CD14-positive monocyte (primary cell): Measurements from ENCODE around the gene CDKN2C. TPM values are rescaled to one million over a fixed set of nuclear protein-coding genes. Genes with fewer than 3 reads are reported as not detected.

ENCODE experiments used
- DNase-seq, 3 donors: peaks; one replicate each; pipeline ENCODE4 v3.0.0-alpha.2; 2011 to 2022
- H2AFZ ChIP-seq: 2 replicates; pipeline ENCODE4 v1.6.0; 2012; ENCODE audit warnings: mild to moderate bottlenecking, low read depth, low read length, inconsistent platforms; ENCODE audit not compliant: insufficient read depth, poor library complexity, severe bottlenecking
- H3K27ac ChIP-seq, 2 donors: 1 replicate in 1 of 2; 2 replicates in 1 of 2; pipeline ENCODE4 v1.5.1; 2012 to 2013; ENCODE audit warnings: low read length in 2 of 2, control low read depth in 1 of 2, inconsistent platforms in 1 of 2, low read depth in 1 of 2, mild to moderate bottlenecking in 1 of 2
- H3K27me3 ChIP-seq, 2 donors: one replicate each; pipeline versions ENCODE4 v1.6.0 to v1.6.1; 2011 to 2013; ENCODE audit warnings: low read length in 2 of 2; ENCODE audit not compliant: control insufficient read depth in 2 of 2, insufficient read depth in 2 of 2
- H3K36me3 ChIP-seq, 2 donors: replicated peaks in 1 of 2; 1 replicate in 1 of 2; 2 replicates in 1 of 2; pipeline versions ENCODE4 v1.5.1 to v1.6.1; 2012 to 2013; ENCODE audit warnings: low read length in 2 of 2, control low read depth in 1 of 2, inconsistent platforms in 1 of 2, mild to moderate bottlenecking in 1 of 2; ENCODE audit not compliant: insufficient read depth in 2 of 2, control insufficient read depth in 1 of 2
- H3K4me1 ChIP-seq, 2 donors: 1 replicate in 1 of 2; 2 replicates in 1 of 2; pipeline versions ENCODE4 v1.5.1 to v1.6.1; 2012 to 2013; ENCODE audit warnings: low read length in 2 of 2, control low read depth in 1 of 2, inconsistent platforms in 1 of 2, mild to moderate bottlenecking in 1 of 2, moderate library complexity in 1 of 2; ENCODE audit not compliant: insufficient read depth in 2 of 2, control insufficient read depth in 1 of 2
- H3K4me2 ChIP-seq: replicated peaks from 2 replicates; pipeline ENCODE3; 2012; ENCODE audit warnings: low read length, moderate library complexity, mild to moderate bottlenecking; ENCODE audit not compliant: poor library complexity, severe bottlenecking; ENCODE audit errors: extremely low read depth
- H3K4me3 ChIP-seq, 3 experiments: fragments of 200-600 bp in 1 of 3; sonication (generic) in 1 of 3; replicated peaks in 1 of 3; 1 replicate in 2 of 3; 2 replicates in 1 of 3; pipeline ENCODE4 v1.5.1; 2011 to 2013; ENCODE audit warnings: low read length in 3 of 3, mild to moderate bottlenecking in 3 of 3, control low read depth in 2 of 3, low read depth in 2 of 3, inconsistent platforms in 1 of 3, moderate library complexity in 1 of 3
- H3K79me2 ChIP-seq: 2 replicates; pipeline ENCODE4 v1.6.0; 2012; ENCODE audit warnings: mild to moderate bottlenecking, control low read depth, inconsistent platforms, low read length, moderate library complexity; ENCODE audit not compliant: insufficient read depth
- H3K9ac ChIP-seq: 2 replicates; pipeline ENCODE4 v1.6.0; 2017; ENCODE audit warnings: low read length, mild to moderate bottlenecking; ENCODE audit not compliant: insufficient read depth, poor library complexity, severe bottlenecking
- H3K9me3 ChIP-seq, 2 donors: replicated peaks in 1 of 2; 1 replicate in 1 of 2; 2 replicates in 1 of 2; pipeline versions ENCODE4 v1.5.1 to v1.6.1; 2012 to 2013; ENCODE audit warnings: low read length in 2 of 2, control low read depth in 1 of 2; ENCODE audit not compliant: control insufficient read depth in 1 of 2, insufficient read depth in 1 of 2
- H4K20me1 ChIP-seq: 2 replicates; pipeline ENCODE4 v1.6.0; 2012; ENCODE audit warnings: mild to moderate bottlenecking, low read length, control low read depth, moderate library complexity; ENCODE audit not compliant: insufficient read depth
- H3K27ac Mint-ChIP-seq, 7 donors: one replicate each; pipeline ENCODE4 v1.8.0; 2020; ENCODE audit warnings: mild to moderate bottlenecking in 7 of 7, mixed read lengths in 7 of 7, moderate library complexity in 6 of 7, inconsistent platforms in 2 of 7
- H3K27me3 Mint-ChIP-seq, 3 donors: one replicate each; pipeline ENCODE4 v1.8.0; 2021 to 2022; ENCODE audit warnings: low read depth in 3 of 3, mild to moderate bottlenecking in 3 of 3, mixed read lengths in 3 of 3, moderate library complexity in 3 of 3, inconsistent platforms in 1 of 3
- H3K36me3 Mint-ChIP-seq, 2 donors: one replicate each; pipeline ENCODE4 v1.8.0; 2020; ENCODE audit warnings: mixed read lengths in 2 of 2, inconsistent platforms in 1 of 2, mild to moderate bottlenecking in 1 of 2
- H3K4me1 Mint-ChIP-seq: one replicate; pipeline ENCODE4 v1.8.0; 2020; ENCODE audit warnings: mild to moderate bottlenecking, mixed read lengths
- H3K4me3 Mint-ChIP-seq, 2 donors: one replicate each; pipeline ENCODE4 v1.8.0; 2020; ENCODE audit warnings: mild to moderate bottlenecking in 2 of 2, mixed read lengths in 2 of 2, moderate library complexity in 1 of 2
- H3K9me3 Mint-ChIP-seq, 7 donors: one replicate each; pipeline ENCODE4 v1.8.0; 2020 to 2022; ENCODE audit warnings: mixed read lengths in 7 of 7, mild to moderate bottlenecking in 6 of 7, moderate library complexity in 6 of 7, inconsistent platforms in 2 of 7
- CTCF ChIP-seq: fragments of 200-600 bp; IDR thresholded peaks from one replicate; pipeline ENCODE4 v1.8.0; 2022; ENCODE audit warnings: antibody characterized with exemption, mild to moderate bottlenecking
- WGBS: methylation state at CpG from one replicate; pipeline ENCODE4 v1.1.5; 2013; ENCODE audit warnings: missing lambda C conversion rate; ENCODE audit not compliant: insufficient coverage; 5-methylcytosine and 5-hydroxymethylcytosine counted together
- intact Hi-C, 2 donors: fragments of 100-400 bp; cut with micrococcal nuclease; formaldehyde crosslinking; loops; one replicate each; pipeline versions ENCODE4 v1.15.0 to v1.15.1; 2023
- polyA plus RNA-seq, 3 donors: library from polyadenylated mRNA; depleted of rRNA in 1 of 3; unstranded in 2 of 3; stranded (reverse) in 1 of 3; fragments of 300-500 nt in 2 of 3; fragments of >200 nt in 1 of 3; fragmentation: Illumina TruSeq in 2 of 3; gene quantifications; 1 replicate in 2 of 3; 2 replicates in 1 of 3; pipeline ENCODE4 v1.2.3, GENCODE V29; 2012 to 2021

Gene CDKN2C
- polyA plus RNA-seq, 3 donors: 5.3 to 9.9 (median 7.4) TPM

GRCh38 chr1:51000160-51000559 is 30.1 kb downstream of the CDKN2C start:
- Histone ChIP-seq H3K9me3 (no peaks in the 10 kb centered on the region), H3K4me3 (no peak overlapping the region), H3K27me3 (peaks cover 0 to 6% of the 10 kb centered on the region in 2 donors), H4K20me1 (no peaks in the 10 kb centered on the region), H3K9ac (no peak overlapping the region), H3K4me1 (peaks cover 5 to 6% of the 10 kb centered on the region in 2 donors), H3K79me2 (no peaks in the 10 kb centered on the region), H3K4me2 (no peak overlapping the region), H3K27ac (no peak overlapping the region), H2AFZ (no peak overlapping the region), H3K36me3 (no peaks in the 10 kb centered on the region)
- Mint-ChIP-seq H3K4me1 (peaks cover 8% of the 10 kb centered on the region), H3K4me3 (no peak overlapping the region), H3K27ac (no peak overlapping the region), H3K9me3 (peaks cover 0 to 8% (median 2%) of the 10 kb centered on the region in 7 donors), H3K27me3 (peaks cover 19 to 21% (median 20%) of the 10 kb centered on the region in 3 donors), H3K36me3 (no peaks in the 10 kb centered on the region)
- no peak for TF ChIP-seq CTCF
- WGBS: 100% methylated on average over 1 of the region's 1 CpG
- DNase-seq: no peak
- intact Hi-C loops: no loop called here

- Histone ChIP-seq H2AFZ (no peak overlapping the region), H3K9ac (no peak overlapping the region), H4K20me1 (no peaks in the 10 kb centered on the region), H3K4me3 (no peak overlapping the region), H3K9me3 (no peaks in the 10 kb centered on the region), H3K4me1 (peaks cover 5 to 6% of the 10 kb centered on the region in 2 donors), H3K27me3 (peaks cover 0 to 6% of the 10 kb centered on the region in 2 donors), H3K79me2 (no peaks in the 10 kb centered on the region), H3K27ac (no peak overlapping the region), H3K36me3 (no peaks in the 10 kb centered on the region), H3K4me2 (no peak overlapping the region)
- no CpG with 5 or more reads among the region's 2 CpGs for WGBS
- Mint-ChIP-seq H3K27me3 (peaks cover 19 to 22% (median 20%) of the 10 kb centered on the region in 3 donors), H3K4me1 (peaks cover 8% of the 10 kb centered on the region), H3K9me3 (peaks cover 0 to 8% (median 2%) of the 10 kb centered on the region in 7 donors), H3K36me3 (no peaks in the 10 kb centered on the region), H3K27ac (no peak overlapping the region), H3K4me3 (no peak overlapping the region)
- no peak for DNase-seq
- intact Hi-C loops: no loop called here
- TF ChIP-seq CTCF: no peak
Measured at GRCh38 chr1:51000651-51001050, 30.6 kb downstream of the CDKN2C start.
